Prostate gland (tissue), 2 donors: ENCODE results near the gene DUSP21.

Experiments used
- CTCF ChIP-seq, 4 experiments: fragments of 200-600 bp in 2 of 4; fragments of 450-650 bp in 2 of 4; sonication (generic) in 2 of 4; IDR thresholded peaks; 1 replicate in 3 of 4; 2 replicates in 1 of 4; pipeline ENCODE4 v1.5.1; 2016 to 2019; ENCODE audit warnings: antibody characterized with exemption in 4 of 4, mild to moderate bottlenecking in 2 of 4, moderate library complexity in 2 of 4
- POLR2A ChIP-seq: fragments of 450-650 bp; IDR thresholded peaks from one replicate; pipeline ENCODE4 v1.6.1; 2016; ENCODE audit warnings: antibody characterized with exemption, mild to moderate bottlenecking

- TF ChIP-seq CTCF (IDR thresholded peaks at IDR 0.05) (no peak), POLR2A (no peak)
Observed at GRCh38 chrX:44842550-44843317, 1.1 kb upstream of the DUSP21 start.
